Astrocyte (in vitro differentiated cells and primary cell): ENCODE data around the gene DEGS2. TPM values are rescaled to one million over a fixed set of nuclear protein-coding genes. Genes with fewer than 3 reads are reported as not detected.

Experiments
- DNase-seq: peaks from one replicate; pipeline ENCODE4 v3.0.0-alpha.2; 2010; ENCODE audit warnings: low read depth
- FAIRE-seq: peaks from 2 replicates; lab custom pipeline; 2011; peaks lifted over from hg19 to GRCh38; lab: Jason Lieb, UNC
- H2AFZ ChIP-seq: 2 replicates; pipeline ENCODE4 v1.6.0; 2012; ENCODE audit warnings: low read depth, low read length, inconsistent platforms
- H3K27ac ChIP-seq: 2 replicates; pipeline ENCODE4 v1.5.1; 2011; ENCODE audit warnings: low read depth, low read length, inconsistent platforms
- H3K27me3 ChIP-seq: 2 replicates; pipeline ENCODE4 v1.6.0; 2011; ENCODE audit warnings: low read length, inconsistent platforms; ENCODE audit not compliant: insufficient read depth
- H3K36me3 ChIP-seq: 2 replicates; pipeline ENCODE4 v1.5.1; 2011; ENCODE audit warnings: low read length, inconsistent platforms; ENCODE audit not compliant: insufficient read depth
- H3K4me1 ChIP-seq: 2 replicates; pipeline ENCODE4 v1.5.1; 2011; ENCODE audit warnings: low read length, inconsistent platforms; ENCODE audit not compliant: insufficient read depth
- H3K4me2 ChIP-seq: 2 replicates; pipeline ENCODE4 v1.6.0; 2012; ENCODE audit warnings: low read length, inconsistent platforms
- H3K4me3 ChIP-seq: 2 replicates; pipeline ENCODE4 v1.5.1; 2011; ENCODE audit warnings: low read depth, mild to moderate bottlenecking, low read length, inconsistent platforms; ENCODE audit not compliant: insufficient read depth
- H3K79me2 ChIP-seq: 2 replicates; pipeline ENCODE4 v1.6.0; 2012; ENCODE audit warnings: mild to moderate bottlenecking, low read length, inconsistent platforms; ENCODE audit not compliant: insufficient read depth
- H3K9ac ChIP-seq: 2 replicates; pipeline ENCODE4 v1.6.0; 2012; ENCODE audit warnings: mild to moderate bottlenecking, low read length, inconsistent platforms
- H3K9me3 ChIP-seq: 2 replicates; pipeline ENCODE4 v1.5.1; 2012; ENCODE audit warnings: low read depth, mild to moderate bottlenecking, low read length, inconsistent platforms; ENCODE audit not compliant: insufficient read depth
- H4K20me1 ChIP-seq: 2 replicates; pipeline ENCODE4 v1.6.0; 2012; ENCODE audit warnings: low read length, inconsistent platforms; ENCODE audit not compliant: insufficient read depth
- H3K27ac Mint-ChIP-seq: one replicate; pipeline ENCODE4 v1.8.0; 2021; ENCODE audit warnings: mild to moderate bottlenecking, mixed read lengths; ENCODE audit not compliant: unreplicated experiment
- H3K27me3 Mint-ChIP-seq: one replicate; pipeline ENCODE4 v1.8.0; 2021; ENCODE audit warnings: low read depth, mixed read lengths; ENCODE audit not compliant: unreplicated experiment
- H3K36me3 Mint-ChIP-seq: one replicate; pipeline ENCODE4 v1.8.0; 2021; ENCODE audit warnings: low read depth, mixed read lengths; ENCODE audit not compliant: unreplicated experiment
- H3K4me1 Mint-ChIP-seq: one replicate; pipeline ENCODE4 v1.8.0; 2021; ENCODE audit warnings: low read depth, mixed read lengths; ENCODE audit not compliant: unreplicated experiment
- H3K4me3 Mint-ChIP-seq: one replicate; pipeline ENCODE4 v1.8.0; 2021; ENCODE audit warnings: mild to moderate bottlenecking, moderate library complexity, mixed read lengths; ENCODE audit not compliant: unreplicated experiment
- H3K9me3 Mint-ChIP-seq: one replicate; pipeline ENCODE4 v1.8.0; 2021; ENCODE audit warnings: mild to moderate bottlenecking, mixed read lengths; ENCODE audit not compliant: unreplicated experiment
- CTCF ChIP-seq: IDR thresholded peaks from 2 replicates; pipeline ENCODE4 v1.5.1; 2011; ENCODE audit warnings: low read depth, mild to moderate bottlenecking, inconsistent platforms, low read length, moderate library complexity; ENCODE audit not compliant: insufficient read depth
- EZH2 ChIP-seq: IDR thresholded peaks from 2 replicates; pipeline ENCODE4 v1.6.1; 2012; ENCODE audit warnings: mild to moderate bottlenecking, low read length, inconsistent platforms; ENCODE audit not compliant: insufficient read depth
- total RNA-seq: library from RNA; stranded (reverse); gene quantifications from 2 replicates; pipeline ENCODE4 v1.2.1, GENCODE V29; 2021

Gene DEGS2
- total RNA-seq, 1 donor from 2014 or later, result not detected

- Histone ChIP-seq H2AFZ (no peak overlapping the region), H3K4me3 (no peak overlapping the region), H4K20me1 (no peaks in the 10 kb centered on the region), H3K79me2 (no peaks in the 10 kb centered on the region), H3K9me3 (no peaks in the 10 kb centered on the region), H3K27me3 (no peaks in the 10 kb centered on the region), H3K27ac (no peak overlapping the region), H3K9ac (no peak overlapping the region), H3K4me1 (peaks cover 4% of the 10 kb centered on the region), H3K36me3 (no peaks in the 10 kb centered on the region), H3K4me2 (no peak overlapping the region)
- Mint-ChIP-seq H3K36me3 (no peaks in the 10 kb centered on the region), H3K27ac (no peak overlapping the region), H3K27me3 (peaks cover 23% of the 10 kb centered on the region), H3K4me3 (no peak overlapping the region), H3K4me1 (peaks cover 3% of the 10 kb centered on the region), H3K9me3 (peaks cover 3% of the 10 kb centered on the region)
- FAIRE-seq (no peak), DNase-seq (no peak)
- TF ChIP-seq CTCF (no peak), EZH2 (no peak)
These were observed 19.2 kb upstream of the DEGS2 start for GRCh38 chr14:100178691-100179090.

DNA sequence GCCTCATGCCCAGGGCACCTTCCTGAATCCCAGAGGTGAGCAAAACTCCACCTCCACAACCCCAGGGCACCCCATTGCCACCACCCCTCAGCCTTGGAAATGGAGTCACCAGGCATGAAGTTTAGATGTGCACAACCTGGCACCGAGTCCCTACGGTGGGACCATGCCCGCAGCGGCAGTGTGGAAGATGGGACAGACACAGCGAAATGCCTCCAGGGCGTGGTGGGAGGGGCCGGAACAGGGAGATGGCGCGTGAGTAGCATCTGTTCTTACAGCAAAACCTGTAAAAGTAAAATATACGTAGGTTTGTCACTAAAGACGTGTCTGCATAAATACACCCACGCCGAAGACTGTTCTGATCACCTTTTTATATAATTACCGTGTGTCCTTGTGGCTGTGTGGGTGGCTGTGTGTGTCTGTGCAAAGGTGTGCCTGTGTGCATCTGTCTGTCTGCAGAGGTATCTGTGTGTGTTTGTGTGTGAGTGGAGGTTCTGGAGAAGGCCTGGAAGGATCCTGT, 17.4 kb upstream of the DEGS2 start:
- H3K36me3 Mint-ChIP-seq, result no peaks in the 10 kb centered on the region
- Histone ChIP-seq H3K9me3 (no peaks in the 10 kb centered on the region), H3K36me3 (no peaks in the 10 kb centered on the region), H3K27me3 (peaks cover 6% of the 10 kb centered on the region), H3K4me1 (no peaks in the 10 kb centered on the region), H2AFZ (no peak overlapping the region), H3K9ac (no peak overlapping the region), H3K27ac (no peak overlapping the region), H4K20me1 (no peaks in the 10 kb centered on the region), H3K4me3 (no peak overlapping the region), H3K4me2 (no peak overlapping the region), H3K79me2 (no peaks in the 10 kb centered on the region)
- DNase-seq, result no peak
- H3K27ac Mint-ChIP-seq, result no peak overlapping the region
- FAIRE-seq, result no peak
- peaks cover 3% of the 10 kb centered on the region for H3K9me3 Mint-ChIP-seq
- TF ChIP-seq CTCF (no peak), EZH2 (no peak)
- no peaks in the 10 kb centered on the region for H3K4me1 Mint-ChIP-seq
- no peak overlapping the region for H3K4me3 Mint-ChIP-seq
- peaks cover 30% of the 10 kb centered on the region for H3K27me3 Mint-ChIP-seq

- peaks cover 3% of the 10 kb centered on the region for H3K9me3 Mint-ChIP-seq
- no peak overlapping the region for H2AFZ ChIP-seq
These were observed 13.9 kb upstream of the DEGS2 start for GRCh38 chr14:100173353-100173752.

More at GRCh38 chr14:100173353-100173752, 13.9 kb upstream of the DEGS2 start:
- peaks cover 6% of the 10 kb centered on the region for H3K27me3 ChIP-seq
- Mint-ChIP-seq H3K4me1 (no peaks in the 10 kb centered on the region), H3K27me3 (peaks cover 37% of the 10 kb centered on the region), H3K27ac (peak overlapping the region; percentile 41), H3K36me3 (no peaks in the 10 kb centered on the region), H3K4me3 (no peak overlapping the region)
- H3K27ac ChIP-seq, result no peak overlapping the region
- no peaks in the 10 kb centered on the region for H3K9me3 ChIP-seq
- H3K36me3 ChIP-seq, result no peaks in the 10 kb centered on the region
- H3K4me1 ChIP-seq, result no peaks in the 10 kb centered on the region
- no peak for FAIRE-seq
- DNase-seq, result no peak
- H3K79me2 ChIP-seq, result no peaks in the 10 kb centered on the region
- TF ChIP-seq EZH2, result no peak
- no peak for TF ChIP-seq CTCF
- H3K9ac ChIP-seq, result no peak overlapping the region
- no peak overlapping the region for H3K4me2 ChIP-seq
- H4K20me1 ChIP-seq, result no peaks in the 10 kb centered on the region
- no peak overlapping the region for H3K4me3 ChIP-seq
